Loucy (cell line): ENCODE results near the gene FAM193A.

Source experiments
- H2AFZ ChIP-seq: fragments of 200-600 bp; sonication (generic); 2 replicates; pipeline ENCODE4 v1.6.0; 2016; ENCODE audit warnings: antibody characterized with exemption, mild to moderate bottlenecking, low read length, moderate library complexity
- H3F3A ChIP-seq: fragments of 200-600 bp; 2 replicates; pipeline ENCODE4 v1.6.0; 2016; ENCODE audit warnings: antibody characterized with exemption, low read depth, mild to moderate bottlenecking
- H3K27me3 ChIP-seq: fragments of 200-600 bp; sonication (generic); 2 replicates; pipeline ENCODE4 v1.6.1; 2014; ENCODE audit warnings: low read length, mild to moderate bottlenecking; ENCODE audit not compliant: insufficient read depth, poor library complexity, severe bottlenecking
- H3K36me3 ChIP-seq: fragments of 200-600 bp; sonication (generic); 2 replicates; pipeline ENCODE4 v1.6.1; 2016; ENCODE audit warnings: low read length; ENCODE audit not compliant: insufficient read depth
- H3K4me1 ChIP-seq: fragments of 200-600 bp; sonication (generic); 2 replicates; pipeline ENCODE4 v1.5.1; 2014; ENCODE audit warnings: low read length, mild to moderate bottlenecking; ENCODE audit not compliant: insufficient read depth, poor library complexity, severe bottlenecking
- H3K4me2 ChIP-seq: fragments of 200-600 bp; sonication (generic); 2 replicates; pipeline ENCODE4 v1.6.0; 2014; ENCODE audit warnings: antibody characterized with exemption, low read length, low read depth, mild to moderate bottlenecking; ENCODE audit not compliant: poor library complexity, severe bottlenecking
- H3K4me3 ChIP-seq: fragments of 200-600 bp; sonication (generic); 2 replicates; pipeline ENCODE4 v1.5.1; 2014; ENCODE audit warnings: low read length, mild to moderate bottlenecking, mixed read lengths; ENCODE audit not compliant: poor library complexity, severe bottlenecking
- H3K79me2 ChIP-seq: fragments of 200-600 bp; sonication (generic); 2 replicates; pipeline ENCODE4 v1.6.1; 2014; ENCODE audit warnings: low read length; ENCODE audit not compliant: insufficient read depth
- H3K9ac ChIP-seq: fragments of 200-600 bp; sonication (generic); 2 replicates; pipeline ENCODE4 v1.6.0; 2014; ENCODE audit warnings: mild to moderate bottlenecking, low read depth, low read length, moderate library complexity; ENCODE audit not compliant: poor library complexity, severe bottlenecking
- H3K9me2 ChIP-seq: fragments of 200-600 bp; sonication (generic); replicated peaks from 2 replicates; pipeline ENCODE4 v1.6.1; 2016; ENCODE audit warnings: low read depth, low read length, mixed read lengths
- H3K9me3 ChIP-seq: fragments of 200-600 bp; sonication (generic); 2 replicates; pipeline ENCODE4 v1.6.1; 2014; ENCODE audit warnings: mild to moderate bottlenecking, antibody characterized with exemption, low read length, low read depth; ENCODE audit not compliant: insufficient read depth
- H4K20me1 ChIP-seq: fragments of 200-600 bp; sonication (generic); 2 replicates; pipeline ENCODE4 v1.6.0; 2014; ENCODE audit warnings: antibody characterized with exemption, low read length, mild to moderate bottlenecking; ENCODE audit not compliant: insufficient read depth, poor library complexity, severe bottlenecking
- CTCF ChIP-seq: fragments of 200-600 bp; sonication (generic); conservative IDR thresholded peaks from 2 replicates; pipeline ENCODE4 v1.5.1; 2014; ENCODE audit warnings: mild to moderate bottlenecking, antibody characterized with exemption, low read length
- EZH2phosphoT487 ChIP-seq: fragments of 200-600 bp; IDR thresholded peaks from 2 replicates; pipeline ENCODE4 v1.6.1; 2018; ENCODE audit warnings: antibody characterized with exemption, mild to moderate bottlenecking, moderate library complexity, borderline replicate concordance

The FAM193A gene

GRCh38 chr4:2695346-2696060, 159.1 kb downstream of the FAM193A start:
- Histone ChIP-seq H3K9me2 (no peaks in the 10 kb centered on the region), H2AFZ (no peak overlapping the region), H3K9ac (no peak overlapping the region), H4K20me1 (no peaks in the 10 kb centered on the region), H3K4me2 (no peak overlapping the region), H3K4me1 (no peaks in the 10 kb centered on the region), H3K9me3 (no peaks in the 10 kb centered on the region), H3F3A (no peaks in the 10 kb centered on the region), H3K27me3 (no peaks in the 10 kb centered on the region), H3K36me3 (peaks cover 96% of the 10 kb centered on the region), H3K4me3 (no peak overlapping the region), H3K79me2 (no peaks in the 10 kb centered on the region)
- TF ChIP-seq CTCF (no peak), EZH2phosphoT487 (no peak)

- Histone ChIP-seq H3F3A (no peaks in the 10 kb centered on the region), H2AFZ (no peak overlapping the region), H3K4me1 (no peaks in the 10 kb centered on the region), H3K79me2 (no peaks in the 10 kb centered on the region), H3K4me3 (no peak overlapping the region), H3K36me3 (peaks cover 96% of the 10 kb centered on the region), H3K9me3 (no peaks in the 10 kb centered on the region), H3K4me2 (no peak overlapping the region), H3K27me3 (no peaks in the 10 kb centered on the region), H3K9ac (no peak overlapping the region), H3K9me2 (no peaks in the 10 kb centered on the region), H4K20me1 (no peaks in the 10 kb centered on the region)
- TF ChIP-seq CTCF (no peak), EZH2phosphoT487 (no peak)
These were observed 160.0 kb downstream of the FAM193A start for GRCh38 chr4:2696423-2696822.

GRCh38 chr4:2697995-2698414, 161.6 kb downstream of the FAM193A start:
- Histone ChIP-seq H3K36me3 (peaks cover 96% of the 10 kb centered on the region), H3F3A (no peaks in the 10 kb centered on the region), H3K9ac (no peak overlapping the region), H3K27me3 (no peaks in the 10 kb centered on the region), H3K4me2 (no peak overlapping the region), H3K9me3 (no peaks in the 10 kb centered on the region), H2AFZ (no peak overlapping the region), H3K4me1 (no peaks in the 10 kb centered on the region), H3K79me2 (no peaks in the 10 kb centered on the region), H3K9me2 (no peaks in the 10 kb centered on the region), H3K4me3 (no peak overlapping the region), H4K20me1 (no peaks in the 10 kb centered on the region)
- TF ChIP-seq CTCF, result no peak
- TF ChIP-seq EZH2phosphoT487, result no peak
